SK-N-SH (cell line): ENCODE data around the gene KANSL3.

Experiments
- ELF1 ChIP-seq: IDR thresholded peaks from 2 replicates; pipeline ENCODE4 v1.4.0; 2012
- FOXJ3 ChIP-seq: sonication (generic); formaldehyde crosslinking; IDR thresholded peaks from 2 replicates; pipeline ENCODE4 v1.5.1; 2020; ENCODE audit warnings: mild to moderate bottlenecking, missing genetic modification reagents
- JUND ChIP-seq: IDR thresholded peaks from 2 replicates; pipeline ENCODE4 v1.4.0; 2012
- MEF2A ChIP-seq: IDR thresholded peaks from 2 replicates; pipeline ENCODE4 v1.4.0; 2012; ENCODE audit warnings: low read depth, borderline replicate concordance
- POLR2AphosphoS5 ChIP-seq: IDR thresholded peaks from 2 replicates; pipeline ENCODE4 v1.6.1; 2012; ENCODE audit warnings: low read depth, low read length
- TEAD4 ChIP-seq: IDR thresholded peaks from 2 replicates; pipeline ENCODE4 v1.4.0; 2012; ENCODE audit warnings: mild to moderate bottlenecking, borderline replicate concordance; ENCODE audit not compliant: insufficient read depth
- USF1 ChIP-seq: IDR thresholded peaks from 2 replicates; pipeline ENCODE4 v1.4.0; 2012; ENCODE audit warnings: low read depth, borderline replicate concordance
- USF2 ChIP-seq: fragments of 150-350 bp; IDR thresholded peaks from 2 replicates; pipeline ENCODE4 v1.6.1; 2017; ENCODE audit warnings: antibody characterized with exemption, low read length, low read depth, borderline replicate concordance
- YY1 ChIP-seq: IDR thresholded peaks from 2 replicates; pipeline ENCODE4 v1.4.0; 2012; ENCODE audit warnings: low read depth, mild to moderate bottlenecking
- TF ChIP-seq, protein P1 (sequence below): fragments of 200-600 bp; sonication (generic); IDR thresholded peaks from 2 replicates; pipeline ENCODE4 v1.6.1; 2017; ENCODE audit warnings: antibody characterized with exemption, mild to moderate bottlenecking, moderate library complexity

- TF ChIP-seq, protein P1, sequence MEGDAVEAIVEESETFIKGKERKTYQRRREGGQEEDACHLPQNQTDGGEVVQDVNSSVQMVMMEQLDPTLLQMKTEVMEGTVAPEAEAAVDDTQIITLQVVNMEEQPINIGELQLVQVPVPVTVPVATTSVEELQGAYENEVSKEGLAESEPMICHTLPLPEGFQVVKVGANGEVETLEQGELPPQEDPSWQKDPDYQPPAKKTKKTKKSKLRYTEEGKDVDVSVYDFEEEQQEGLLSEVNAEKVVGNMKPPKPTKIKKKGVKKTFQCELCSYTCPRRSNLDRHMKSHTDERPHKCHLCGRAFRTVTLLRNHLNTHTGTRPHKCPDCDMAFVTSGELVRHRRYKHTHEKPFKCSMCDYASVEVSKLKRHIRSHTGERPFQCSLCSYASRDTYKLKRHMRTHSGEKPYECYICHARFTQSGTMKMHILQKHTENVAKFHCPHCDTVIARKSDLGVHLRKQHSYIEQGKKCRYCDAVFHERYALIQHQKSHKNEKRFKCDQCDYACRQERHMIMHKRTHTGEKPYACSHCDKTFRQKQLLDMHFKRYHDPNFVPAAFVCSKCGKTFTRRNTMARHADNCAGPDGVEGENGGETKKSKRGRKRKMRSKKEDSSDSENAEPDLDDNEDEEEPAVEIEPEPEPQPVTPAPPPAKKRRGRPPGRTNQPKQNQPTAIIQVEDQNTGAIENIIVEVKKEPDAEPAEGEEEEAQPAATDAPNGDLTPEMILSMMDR: no peak
- TF ChIP-seq FOXJ3 (CRISPR knock-in tag) (no peak), USF2 (no peak), TEAD4 (no peak), POLR2AphosphoS5 (no peak), JUND (no peak), USF1 (no peak), MEF2A (no peak), YY1 (no peak), ELF1 (no peak)
Measured at GRCh38 chr2:96608469-96609455, 29.4 kb downstream of the KANSL3 start.
